Astrocyte of the spinal cord (primary cell): ENCODE measurements around the gene DPP9.
A peak's percentile ranks its signal among the peaks of the same experiment; 100 is the strongest.

Experiments
- DNase-seq: peaks from one replicate; pipeline ENCODE4 v3.0.0; 2011; ENCODE audit warnings: low read depth, low spot score
- H3K4me3 ChIP-seq: 2 replicates; pipeline ENCODE4 v1.5.1; 2011; ENCODE audit warnings: low read depth, mild to moderate bottlenecking, low read length, moderate library complexity
- CTCF ChIP-seq: IDR thresholded peaks from 2 replicates; pipeline ENCODE4 v1.5.1; 2012; ENCODE audit warnings: low read depth, mild to moderate bottlenecking, low read length, inconsistent platforms
- in situ Hi-C: cut with HindIII; loops from 2 replicates; pipeline ENCODE4 v1.10.0; 2017; ENCODE audit warnings: low sequenced_read_pairs

DPP9 gene

GRCh38 chr19:4699826-4700692, 23.6 kb downstream of the DPP9 start:
- DNase-seq, result no peak
- no peak for TF ChIP-seq CTCF
- H3K4me3 ChIP-seq, result no peak overlapping the region
- in situ Hi-C loops, result no loop called here

- in situ Hi-C loops, result no loop called here
- no peak for DNase-seq
- no peak for TF ChIP-seq CTCF
- no peak overlapping the region for H3K4me3 ChIP-seq
Measured at GRCh38 chr19:4697304-4697703, 26.3 kb downstream of the DPP9 start.

GRCh38 chr19:4695224-4695731, 28.4 kb downstream of the DPP9 start:
- DNase-seq, result no peak
- H3K4me3 ChIP-seq, result no peak overlapping the region
- no peak for TF ChIP-seq CTCF
- in situ Hi-C loops, result no loop called here

GRCh38 chr19:4694211-4694987, 29.2 kb downstream of the DPP9 start:
- in situ Hi-C loops, result no loop called here
- no peak overlapping the region for H3K4me3 ChIP-seq
- peak; percentile 98 for DNase-seq
- no peak for TF ChIP-seq CTCF

GRCh38 chr19:4693471-4694121, 30.0 kb downstream of the DPP9 start:
- DNase-seq, result no peak
- in situ Hi-C loops, result no loop called here
- no peak for TF ChIP-seq CTCF
- H3K4me3 ChIP-seq, result no peak overlapping the region

GRCh38 chr19:4693078-4693350, 30.6 kb downstream of the DPP9 start:
- no peak overlapping the region for H3K4me3 ChIP-seq
- no peak for DNase-seq
- in situ Hi-C loops, result no loop called here
- TF ChIP-seq CTCF, result no peak
